K562 (cell line): Measurements from ENCODE around the gene THAP2. TPM values are rescaled to one million over a fixed set of nuclear protein-coding genes. Genes with fewer than 3 reads are reported as not detected.
A peak's percentile ranks its signal among the peaks of the same experiment; 100 is the strongest.

Experiments
- AFF4 ChIP-seq: sonication (generic); formaldehyde crosslinking; IDR thresholded peaks from 2 replicates; pipeline ENCODE4 v1.8.0; 2023; ENCODE audit warnings: mild to moderate bottlenecking, missing genetic modification reagents
- CREB5 ChIP-seq: fragments of 250-450 bp; sonication (Bioruptor Pico); IDR thresholded peaks from 2 replicates; pipeline ENCODE4 v1.5.0; 2020; ENCODE audit warnings: mild to moderate bottlenecking
- GATA2 ChIP-seq: sonication (generic); formaldehyde crosslinking; IDR thresholded peaks from 2 replicates; pipeline ENCODE4 v1.4.0; 2020; ENCODE audit warnings: mild to moderate bottlenecking, missing genetic modification reagents
- HDAC1 ChIP-seq, 2 experiments: fragments of 450-650 bp; IDR thresholded peaks; 2 replicates each; pipeline ENCODE4 v1.6.1; 2016 to 2017; ENCODE audit warnings: inconsistent platforms in 1 of 2, mild to moderate bottlenecking in 1 of 2, moderate library complexity in 1 of 2
- HDAC2 ChIP-seq: fragments of 450-650 bp; IDR thresholded peaks from 2 replicates; pipeline ENCODE4 v1.6.1; 2016; ENCODE audit warnings: mild to moderate bottlenecking
- KLF16 ChIP-seq: IDR thresholded peaks from 2 replicates; pipeline ENCODE4 v1.6.1; 2016; ENCODE audit warnings: antibody characterized with exemption
- NR2C1 ChIP-seq, 2 experiments: fragments of 450-650 bp; IDR thresholded peaks; 2 replicates each; pipeline ENCODE4 v1.6.1; 2017; ENCODE audit warnings: mild to moderate bottlenecking in 2 of 2, antibody characterized with exemption in 1 of 2, inconsistent platforms in 1 of 2, missing compliant biosample characterization in 1 of 2, missing genetic modification characterization in 1 of 2
- PML ChIP-seq: IDR thresholded peaks from 2 replicates; pipeline ENCODE4 v1.6.1; 2012; ENCODE audit warnings: low read length, inconsistent platforms
- RBM25 ChIP-seq: fragments of 200-400 bp; formaldehyde crosslinking; IDR thresholded peaks from 2 replicates; pipeline ENCODE4 v1.6.1; 2018; ENCODE audit warnings: low read length, low read depth, moderate library complexity; ENCODE audit not compliant: severe bottlenecking
- SIRT6 ChIP-seq: IDR thresholded peaks from one replicate; pipeline ENCODE4 v1.6.1; 2012; ENCODE audit warnings: low read depth, mild to moderate bottlenecking, control low read depth, inconsistent platforms, low read length, moderate library complexity
- SNAPC5 ChIP-seq: fragments of 250-450 bp; sonication (Bioruptor Pico); IDR thresholded peaks from 2 replicates; pipeline ENCODE4 v1.8.0; 2021; ENCODE audit warnings: moderate library complexity, mild to moderate bottlenecking, inconsistent platforms
- STAT5A ChIP-seq: IDR thresholded peaks from 2 replicates; pipeline ENCODE4 v1.6.1; 2012; ENCODE audit warnings: low read length, inconsistent platforms, borderline replicate concordance
- TAL1 ChIP-seq: fragments of 450-650 bp; IDR thresholded peaks from 2 replicates; pipeline ENCODE4 v1.6.1; 2016; ENCODE audit warnings: mild to moderate bottlenecking
- THRA ChIP-seq: fragments of 450-650 bp; IDR thresholded peaks from 2 replicates; pipeline ENCODE4 v1.6.1; 2017; ENCODE audit warnings: mild to moderate bottlenecking, moderate library complexity
- THRB ChIP-seq: fragments of 450-650 bp; formaldehyde crosslinking; conservative IDR thresholded peaks from 2 replicates; pipeline ENCODE4 v1.4.0; 2022; ENCODE audit warnings: mild to moderate bottlenecking, missing genetic modification characterization
- ZNF277 ChIP-seq: fragments of 250-450 bp; sonication (Bioruptor Pico); IDR thresholded peaks from 2 replicates; pipeline ENCODE4 v1.8.0; 2022; ENCODE audit warnings: inconsistent platforms, mild to moderate bottlenecking, moderate library complexity, borderline replicate concordance
- ZNF551 ChIP-seq: fragments of 250-450 bp; sonication (Bioruptor Pico); IDR thresholded peaks from 2 replicates; pipeline ENCODE4 v1.5.0; 2021; ENCODE audit warnings: mild to moderate bottlenecking, moderate library complexity
- ZNF584 ChIP-seq: fragments of 200-800 bp; sonication (Bioruptor generic); IDR thresholded peaks from 2 replicates; pipeline ENCODE4 v1.6.1; 2016; ENCODE audit warnings: low read depth, mild to moderate bottlenecking, missing genetic modification characterization, missing compliant biosample characterization
- ZNF766 ChIP-seq: fragments of 200-800 bp; sonication (Bioruptor generic); conservative IDR thresholded peaks from 2 replicates; pipeline ENCODE4 v1.6.1; 2016; ENCODE audit warnings: missing genetic modification characterization, missing compliant biosample characterization
- polyA plus RNA-seq, 8 experiments: library from polyadenylated mRNA; depleted of rRNA in 4 of 8; stranded (reverse) in 5 of 8; unstranded in 3 of 8; fragments of >200 nt; fragmentation: Nextera tagmentation in 2 of 8; fragmentation: Illumina TruSeq in 1 of 8; extraction: Ambion mirVana in 2 of 8; extraction: Trizol in 1 of 8; gene quantifications; 2 replicates each; pipeline versions ENCODE4 v1.2.1 to v1.2.3, GENCODE V29; 2011 to 2014; ENCODE audit warnings: inconsistent platforms in 1 of 8, missing spikeins in 1 of 8
- total RNA-seq, 7 experiments: library from RNA; depleted of rRNA in 6 of 7; stranded (reverse); fragments of >200 nt in 6 of 7; fragmentation: Illumina TruSeq in 2 of 7; extraction: Trizol in 2 of 7; gene quantifications; 2 replicates each; pipeline versions ENCODE4 v1.2.1 to v1.2.3, GENCODE V29; 2011 to 2021; ENCODE audit warnings: low replicate concordance in 1 of 7

The THAP2 gene
- total and polyA plus RNA-seq, 9 of the 15 experiments (the other 6 are each of a cell fraction or from before 2014, with no cell fraction given), result 1.8 to 18.9 (median 7.3) TPM

- TF ChIP-seq ZNF766 (CRISPR knock-in tag), result 0 out of 2 replicates have a peak, but pooled peaks have one; percentile 26
- TF ChIP-seq ZNF584 (CRISPR knock-in tag), result peak; percentile 47; the same call in 1 of the 2 replicates
- no peak for TF ChIP-seq THRA
- no peak for TF ChIP-seq THRB (CRISPR knock-in tag)
- TF ChIP-seq ZNF277 (CRISPR knock-in tag), result no peak
- peak; percentile 72; the same call in 1 of the 2 replicates for TF ChIP-seq PML
- TF ChIP-seq NR2C1 (IDR thresholded peaks at IDR 0.05), result no peak
- TF ChIP-seq NR2C1 (tag; IDR thresholded peaks at IDR 0.05), result peak; percentile 36; the same call in 1 of the 2 replicates
- TF ChIP-seq CREB5 (CRISPR knock-in tag), result no peak
- TF ChIP-seq HDAC1 (IDR thresholded peaks at IDR 0.05), result peak in 1 of 2 experiments; percentile 78; a peak in 2 of 4 replicates
- peak; percentile 80 for TF ChIP-seq HDAC2
- no peak for TF ChIP-seq RBM25
- no peak for TF ChIP-seq SIRT6
- no peak for TF ChIP-seq SNAPC5 (CRISPR knock-in tag)
- TF ChIP-seq AFF4 (CRISPR knock-in tag), result no peak
- peak; percentile 61; the same call in 1 of the 2 replicates for TF ChIP-seq STAT5A
- TF ChIP-seq TAL1, result peak; percentile 91
- no peak for TF ChIP-seq ZNF551 (CRISPR knock-in tag)
- peak; percentile 46; the same call in 1 of the 2 replicates for TF ChIP-seq GATA2 (CRISPR knock-in tag)
- TF ChIP-seq KLF16, result peak; percentile 64
Measured at GRCh38 chr12:71641390-71641789, 22.7 kb upstream of the THAP2 start (continued).
